Posterior cingulate gyrus (tissue), 11 donors: ENCODE measurements around the gene TNS3.
A peak's percentile ranks its signal among the peaks of the same experiment; 100 is the strongest.

Experiments used
- DNase-seq, 10 donors: peaks; one replicate each; pipeline versions ENCODE4 v3.0.0 to v3.0.0-alpha.2; 2020 to 2021; ENCODE audit warnings: mixed read lengths in 3 of 10
- intact Hi-C: fragments of 100-400 bp; cut with DNase I; formaldehyde crosslinking; loops from one replicate; pipeline ENCODE4 v1.15.1; 2023

TNS3 gene

GRCh38 chr7:47583739-47584535 is 2.0 kb upstream of the TNS3 start:
- intact Hi-C loops: no loop called here
- peak in 1 of 10 donors; percentile 49 for DNase-seq

- intact Hi-C loops: no loop called here
- peak in 1 of 10 donors; percentile 34 for DNase-seq
These were observed 1.1 kb upstream of the TNS3 start for GRCh38 chr7:47582764-47583738.

DNA sequence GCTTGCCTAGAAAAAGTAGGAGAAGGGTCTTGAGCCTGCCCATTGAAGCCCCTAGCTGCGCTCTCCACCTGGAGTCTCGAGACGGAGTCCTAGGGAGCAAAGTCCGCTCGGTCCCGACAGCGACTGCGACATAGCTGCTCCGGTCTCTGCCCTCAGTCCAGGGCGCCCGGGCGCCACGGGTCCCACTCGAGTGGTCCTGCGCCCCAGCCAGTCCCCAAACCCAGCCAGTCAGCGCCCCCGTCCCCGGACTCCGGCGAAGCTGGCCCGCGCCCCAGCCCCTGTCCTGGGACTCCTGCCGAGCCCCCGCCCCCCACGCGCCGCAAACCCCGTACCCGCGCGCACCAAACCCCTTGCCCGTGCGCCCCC is 490 bp downstream of the TNS3 start:
- intact Hi-C loops: no loop called here
- no peak for DNase-seq

DNA sequence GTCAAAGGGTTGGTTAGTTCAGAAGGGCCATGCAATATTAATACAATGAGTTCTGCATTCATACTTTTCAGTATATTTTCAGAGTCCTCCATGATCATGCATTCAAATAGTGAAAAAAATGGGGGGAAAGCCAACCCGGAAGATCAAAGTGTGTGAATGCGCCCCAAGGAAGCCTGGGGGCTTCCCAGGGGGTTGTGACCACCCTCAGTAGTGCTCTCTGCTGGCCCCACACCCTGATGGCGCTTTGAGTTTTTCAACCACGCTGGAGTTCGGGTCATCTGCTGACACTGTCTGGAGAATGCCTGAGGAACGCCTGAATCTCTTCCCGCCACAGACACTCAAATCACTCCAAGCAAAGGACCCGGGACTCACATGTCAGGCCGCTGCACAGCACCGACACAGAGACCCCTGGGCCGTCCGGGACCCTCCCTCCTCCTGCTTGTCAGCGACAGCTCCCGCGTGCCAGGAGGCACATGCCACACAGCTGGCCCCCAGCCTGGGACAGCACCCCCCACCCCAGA is 1.0 kb downstream of the TNS3 start:
- intact Hi-C loops: no loop called here
- DNase-seq: peak in 1 of 10 donors; percentile 75

DNA sequence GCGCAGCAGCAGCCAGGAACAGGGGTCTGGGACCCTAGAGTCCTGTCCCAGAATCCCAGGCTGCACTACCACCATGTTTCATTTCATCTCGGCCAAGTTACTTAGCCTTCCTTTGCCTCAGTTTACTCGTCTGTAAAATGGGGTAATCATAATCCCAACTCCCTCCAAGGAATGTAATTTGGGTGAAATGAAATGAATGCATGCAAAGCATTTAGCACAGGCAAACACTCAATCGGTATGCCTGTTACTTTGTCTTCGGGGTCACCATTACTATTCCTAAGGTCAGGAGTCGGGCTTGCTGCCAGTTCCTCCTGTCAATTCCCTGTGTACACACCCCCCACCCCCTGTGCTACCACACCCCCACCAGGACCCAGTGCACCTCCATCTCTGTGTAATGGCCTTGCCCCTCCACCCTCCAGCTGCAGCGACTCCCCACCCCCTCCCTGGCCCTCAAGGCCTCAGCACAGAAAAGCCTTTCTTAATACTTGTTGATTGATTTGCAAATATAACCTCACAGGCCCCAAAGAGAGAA is 1.7 kb downstream of the TNS3 start:
- intact Hi-C loops: no loop called here
- DNase-seq: peak in 1 of 10 donors; percentile 11

- DNase-seq: peak in 1 of 10 donors; percentile 1
- intact Hi-C loops: no loop called here
These were observed 2.5 kb downstream of the TNS3 start for GRCh38 chr7:47579458-47579857.

DNA sequence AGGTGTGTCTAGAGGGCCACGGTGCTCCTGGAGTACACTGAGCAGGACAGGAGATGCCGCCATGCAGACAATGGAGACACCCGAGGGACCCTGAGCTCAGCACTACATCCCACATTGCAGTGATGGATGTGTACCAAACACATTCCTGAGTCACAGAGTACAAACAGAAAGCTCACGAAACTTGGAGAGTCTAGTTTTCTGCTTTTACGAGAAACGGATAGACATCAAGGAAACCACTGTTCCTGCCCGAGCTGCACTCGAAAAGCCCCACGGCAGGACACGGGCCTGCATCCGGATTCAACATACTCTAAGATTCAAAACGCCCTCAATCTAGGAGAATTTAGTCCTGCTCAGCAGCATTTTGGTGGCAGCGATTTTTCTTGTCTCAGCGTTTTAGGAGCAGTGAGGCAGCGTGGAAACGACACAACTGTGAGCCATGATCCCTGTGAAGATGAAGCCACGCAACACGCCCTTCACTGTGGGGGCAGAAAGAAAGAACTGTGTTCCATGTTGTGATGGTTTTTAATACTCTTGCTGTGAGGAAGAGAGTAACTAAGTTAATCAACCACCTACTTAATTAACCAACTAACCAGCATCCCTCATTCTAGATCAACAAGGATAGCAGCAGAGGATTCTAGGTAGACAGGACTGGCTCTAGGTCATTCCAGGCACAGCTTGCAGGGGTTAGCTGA is 3.2 kb downstream of the TNS3 start:
- intact Hi-C loops: no loop called here
- DNase-seq: peak in 1 of 10 donors; percentile 82

DNA sequence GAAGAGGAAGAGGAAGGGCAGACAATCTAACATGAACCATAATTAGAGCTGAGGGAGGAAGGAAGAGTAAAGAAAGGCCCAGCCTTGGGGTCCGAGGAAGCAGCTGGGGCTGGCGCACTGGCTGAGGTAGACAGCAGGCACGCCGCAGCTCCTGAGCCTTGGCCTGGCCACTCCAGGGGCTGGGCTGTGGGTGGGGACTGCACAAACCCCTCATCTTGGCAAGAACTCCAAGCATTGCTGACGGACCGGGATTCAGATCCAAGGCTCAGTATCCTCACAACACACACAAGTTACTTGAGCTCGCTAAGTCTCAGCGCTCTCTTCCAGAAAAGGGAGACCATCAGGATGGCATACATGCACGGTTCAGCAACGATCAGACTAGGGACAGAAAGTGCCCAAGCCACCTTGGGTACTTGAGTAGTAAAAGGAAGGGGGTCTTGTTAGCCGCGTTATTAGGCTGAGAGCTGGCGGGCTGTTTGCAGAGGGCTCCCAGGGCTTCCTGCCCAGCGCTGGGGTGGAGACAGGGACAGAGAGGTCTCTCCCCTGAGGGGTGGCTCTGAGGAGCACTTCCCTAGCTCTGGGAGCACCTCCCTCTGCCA is 4.5 kb downstream of the TNS3 start:
- DNase-seq: peak in 1 of 10 donors; percentile 73
- intact Hi-C loops: no loop called here

DNA sequence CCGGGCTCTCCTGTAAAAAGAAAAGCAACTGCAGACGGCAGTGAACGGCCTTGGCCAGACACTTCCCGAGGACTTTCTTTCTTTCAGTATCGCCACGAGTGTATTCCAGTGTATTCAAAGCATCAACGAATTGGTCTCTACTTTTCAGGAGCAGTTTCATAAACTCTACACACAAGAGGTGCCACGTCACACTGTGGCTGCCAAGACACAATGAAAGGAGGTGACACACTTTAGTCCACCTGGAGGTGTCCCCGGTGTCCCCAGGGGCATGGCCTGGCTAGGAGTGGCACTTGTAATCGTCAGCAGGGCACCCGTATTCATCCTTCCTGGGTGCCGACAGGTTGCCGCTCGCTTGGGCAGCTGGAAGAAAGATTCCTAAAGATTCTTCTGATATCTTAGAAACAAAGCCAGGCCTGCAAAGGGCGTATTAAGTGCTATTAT is 5.0 kb downstream of the TNS3 start:
- no peak for DNase-seq
- intact Hi-C loops: no loop called here

GRCh38 chr7:47576031-47576865 is 5.7 kb downstream of the TNS3 start:
- peak in 1 of 10 donors; percentile 69 for DNase-seq
- intact Hi-C loops: no loop called here

DNA sequence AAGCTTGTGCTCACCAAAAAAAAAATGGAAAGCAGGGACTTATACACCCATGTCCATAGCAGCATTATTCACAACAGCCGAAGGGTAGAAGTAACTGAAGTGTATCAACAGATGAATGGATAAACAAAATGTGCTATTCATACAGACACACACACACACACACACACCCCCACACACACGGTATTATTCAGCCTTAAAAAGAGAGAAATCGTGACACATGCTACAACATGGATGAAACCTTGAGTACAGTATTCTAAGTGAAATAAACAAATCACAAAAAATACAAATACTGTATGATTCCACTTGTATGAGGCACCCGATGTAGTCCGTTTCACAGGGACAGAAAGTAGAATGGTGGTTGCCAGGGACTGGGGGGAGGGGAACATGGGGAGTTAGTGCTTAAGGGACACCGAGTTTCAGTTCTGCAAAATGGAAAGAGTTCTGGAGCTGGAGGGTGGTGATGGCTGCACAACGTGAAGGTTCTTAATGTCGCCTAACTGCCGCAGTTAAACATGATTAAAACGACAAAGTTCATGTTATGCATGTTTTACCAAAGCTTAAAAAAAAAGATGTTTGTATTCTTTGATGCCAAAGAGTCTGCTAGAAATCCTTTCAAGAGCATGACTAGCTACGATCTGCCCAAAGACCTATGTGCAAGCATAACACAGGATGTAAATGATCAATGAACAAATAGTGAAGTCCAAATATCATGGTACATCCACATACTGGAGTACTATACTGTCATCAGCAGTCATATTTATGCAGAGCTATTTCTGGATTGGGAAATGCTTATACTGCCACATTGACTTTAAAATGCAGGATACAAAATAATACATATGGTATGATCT is 7.2 kb downstream of the TNS3 start:
- peak in 1 of 10 donors; percentile 54 for DNase-seq
- intact Hi-C loops: no loop called here

GRCh38 chr7:47573758-47574481 is 8.0 kb downstream of the TNS3 start:
- intact Hi-C loops: no loop called here
- peak in 1 of 10 donors; percentile 57 for DNase-seq

DNA sequence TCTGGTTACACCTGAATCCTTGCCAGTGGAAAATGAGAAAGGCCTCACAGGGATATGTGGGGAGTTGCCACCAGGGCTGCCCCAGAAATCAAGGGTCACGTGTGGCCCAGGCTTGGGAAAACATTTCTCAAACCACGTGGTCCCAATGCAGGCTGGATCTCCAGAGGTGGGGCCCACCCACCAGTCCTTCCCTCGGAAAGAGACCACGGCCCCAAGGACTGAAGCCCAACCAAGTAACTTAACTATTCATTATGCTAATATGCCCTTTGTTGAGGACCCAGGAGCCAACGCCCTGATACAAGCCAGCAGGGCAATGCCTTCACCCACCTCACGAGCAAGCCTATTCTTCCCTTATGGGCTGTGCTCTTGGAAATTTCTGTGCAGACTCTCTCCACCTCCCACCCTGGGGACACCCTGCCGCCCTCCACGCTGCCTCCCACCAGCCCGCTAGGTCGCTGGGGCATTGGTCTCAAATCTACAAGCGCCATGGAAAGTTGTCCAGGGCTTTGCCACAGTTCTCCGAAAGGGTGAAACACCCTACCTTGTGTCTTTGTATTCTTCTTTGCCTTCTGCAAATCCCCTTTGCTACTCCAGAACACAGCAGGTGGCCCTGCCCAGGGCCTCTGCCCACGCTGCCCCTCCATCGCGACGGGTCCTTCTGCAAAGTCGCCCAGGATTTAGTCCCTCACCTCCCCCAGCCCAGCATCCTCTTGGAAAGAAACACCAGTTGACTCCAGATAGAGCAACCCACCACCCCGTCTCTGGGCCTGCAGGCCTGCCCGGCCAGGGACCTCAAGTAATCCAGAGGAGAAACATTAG is 8.8 kb downstream of the TNS3 start:
- DNase-seq: peak in 1 of 10 donors; percentile 60
- intact Hi-C loops: no loop called here

DNA sequence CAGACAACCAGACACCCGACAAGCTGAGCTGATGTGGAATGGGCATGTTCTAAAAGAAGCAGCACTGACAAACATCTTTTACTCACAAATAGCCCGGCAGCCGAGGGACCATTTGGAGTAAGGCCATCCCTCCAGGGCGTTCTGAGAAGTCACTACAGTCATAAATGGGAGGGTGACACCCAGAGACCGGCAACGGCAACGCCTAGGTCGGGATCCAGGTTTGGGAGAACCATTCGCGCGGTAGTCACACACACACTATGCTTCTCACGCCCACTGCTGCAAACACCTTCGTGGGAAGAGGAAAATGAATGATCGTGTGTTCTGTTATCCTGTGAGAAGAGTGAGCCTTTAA is 9.8 kb downstream of the TNS3 start:
- intact Hi-C loops: no loop called here
- peak in 1 of 10 donors; percentile 85 for DNase-seq

GRCh38 chr7:47571331-47572093 is 10.4 kb downstream of the TNS3 start:
- intact Hi-C loops: no loop called here

DNA sequence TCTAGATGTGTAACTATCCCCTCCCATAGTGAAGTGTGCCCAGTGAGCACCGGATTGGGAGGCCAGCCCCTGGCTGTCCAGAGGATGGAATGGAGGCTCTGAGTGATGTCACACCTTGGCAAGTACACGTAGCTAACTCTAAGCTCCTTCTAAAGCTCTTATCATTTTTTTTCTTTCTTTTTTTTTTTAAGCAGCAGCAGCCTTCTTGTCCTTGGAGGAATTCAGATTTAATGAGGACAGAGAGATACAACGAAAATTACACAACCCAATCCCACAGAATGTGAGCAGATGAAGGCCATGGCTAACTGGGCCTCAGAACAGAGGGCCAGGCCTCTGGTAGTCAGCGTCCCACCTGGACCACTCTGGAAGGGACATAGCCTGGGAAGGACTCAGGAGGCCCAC is 11.3 kb downstream of the TNS3 start:
- peak in 1 of 10 donors; percentile 39 for DNase-seq
- intact Hi-C loops: no loop called here

More at GRCh38 chr7:47571331-47572093, 10.4 kb downstream of the TNS3 start:
- peak in 5 of 10 donors; percentile 26 to 91 (median 34) for DNase-seq
